ENCODE measurements around the gene TEX101.

- TF ChIP-seq, protein P1, sequence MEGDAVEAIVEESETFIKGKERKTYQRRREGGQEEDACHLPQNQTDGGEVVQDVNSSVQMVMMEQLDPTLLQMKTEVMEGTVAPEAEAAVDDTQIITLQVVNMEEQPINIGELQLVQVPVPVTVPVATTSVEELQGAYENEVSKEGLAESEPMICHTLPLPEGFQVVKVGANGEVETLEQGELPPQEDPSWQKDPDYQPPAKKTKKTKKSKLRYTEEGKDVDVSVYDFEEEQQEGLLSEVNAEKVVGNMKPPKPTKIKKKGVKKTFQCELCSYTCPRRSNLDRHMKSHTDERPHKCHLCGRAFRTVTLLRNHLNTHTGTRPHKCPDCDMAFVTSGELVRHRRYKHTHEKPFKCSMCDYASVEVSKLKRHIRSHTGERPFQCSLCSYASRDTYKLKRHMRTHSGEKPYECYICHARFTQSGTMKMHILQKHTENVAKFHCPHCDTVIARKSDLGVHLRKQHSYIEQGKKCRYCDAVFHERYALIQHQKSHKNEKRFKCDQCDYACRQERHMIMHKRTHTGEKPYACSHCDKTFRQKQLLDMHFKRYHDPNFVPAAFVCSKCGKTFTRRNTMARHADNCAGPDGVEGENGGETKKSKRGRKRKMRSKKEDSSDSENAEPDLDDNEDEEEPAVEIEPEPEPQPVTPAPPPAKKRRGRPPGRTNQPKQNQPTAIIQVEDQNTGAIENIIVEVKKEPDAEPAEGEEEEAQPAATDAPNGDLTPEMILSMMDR (IDR thresholded peaks at IDR 0.05): no peak
- no peak for TF ChIP-seq POLR2A (IDR thresholded peaks at IDR 0.05)
Measured at GRCh38 chr19:43371909-43372308, 42.8 kb upstream of the TEX101 start.
